NAMALWA (cell line): ENCODE measurements around the gene PNMA6F.
A peak's percentile ranks its signal among the peaks of the same experiment; 100 is the strongest.
"Not testable (repeated sequence)": the region's sequence is repeated elsewhere in the genome, so short reads cannot be mapped to it uniquely, and the experiment has no call there.

Source experiments
- DNase-seq: peaks from one replicate; pipeline ENCODE4 v3.0.0-alpha.2; 2015; ENCODE audit warnings: low spot score

The PNMA6F gene

DNA sequence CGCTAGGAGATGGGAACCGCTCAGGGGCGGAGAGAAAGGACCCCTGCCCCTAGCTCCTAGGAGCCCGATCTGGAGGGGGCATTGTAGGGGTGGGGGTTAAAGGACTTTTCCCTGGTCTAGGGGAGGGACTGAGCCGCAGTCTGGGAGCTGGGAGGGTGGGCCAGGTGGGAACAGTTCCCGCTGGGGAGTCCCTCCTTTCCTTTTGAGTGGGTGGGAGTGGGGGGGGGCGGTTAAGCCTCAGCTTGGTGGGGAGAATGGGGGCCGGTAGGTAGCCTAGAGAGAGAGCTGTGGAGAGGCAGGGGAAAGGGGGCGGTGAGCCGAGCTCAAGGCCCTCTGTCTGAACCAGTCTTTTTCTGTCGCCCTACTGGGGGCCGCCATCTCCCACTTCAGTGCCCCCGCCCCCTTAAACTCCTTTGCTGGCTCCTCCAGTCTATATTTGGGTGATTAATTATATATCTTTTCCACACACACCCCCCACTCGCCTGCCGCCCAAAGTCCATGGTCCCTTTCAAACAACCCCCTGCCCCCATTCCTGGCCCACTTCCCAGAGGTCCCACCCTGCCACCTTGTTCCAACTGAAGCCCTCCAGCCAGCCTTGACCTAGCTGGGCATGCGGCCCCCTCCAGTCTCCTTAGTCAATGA is 13.2 kb upstream of the PNMA6F start:
- no peak for DNase-seq

DNA sequence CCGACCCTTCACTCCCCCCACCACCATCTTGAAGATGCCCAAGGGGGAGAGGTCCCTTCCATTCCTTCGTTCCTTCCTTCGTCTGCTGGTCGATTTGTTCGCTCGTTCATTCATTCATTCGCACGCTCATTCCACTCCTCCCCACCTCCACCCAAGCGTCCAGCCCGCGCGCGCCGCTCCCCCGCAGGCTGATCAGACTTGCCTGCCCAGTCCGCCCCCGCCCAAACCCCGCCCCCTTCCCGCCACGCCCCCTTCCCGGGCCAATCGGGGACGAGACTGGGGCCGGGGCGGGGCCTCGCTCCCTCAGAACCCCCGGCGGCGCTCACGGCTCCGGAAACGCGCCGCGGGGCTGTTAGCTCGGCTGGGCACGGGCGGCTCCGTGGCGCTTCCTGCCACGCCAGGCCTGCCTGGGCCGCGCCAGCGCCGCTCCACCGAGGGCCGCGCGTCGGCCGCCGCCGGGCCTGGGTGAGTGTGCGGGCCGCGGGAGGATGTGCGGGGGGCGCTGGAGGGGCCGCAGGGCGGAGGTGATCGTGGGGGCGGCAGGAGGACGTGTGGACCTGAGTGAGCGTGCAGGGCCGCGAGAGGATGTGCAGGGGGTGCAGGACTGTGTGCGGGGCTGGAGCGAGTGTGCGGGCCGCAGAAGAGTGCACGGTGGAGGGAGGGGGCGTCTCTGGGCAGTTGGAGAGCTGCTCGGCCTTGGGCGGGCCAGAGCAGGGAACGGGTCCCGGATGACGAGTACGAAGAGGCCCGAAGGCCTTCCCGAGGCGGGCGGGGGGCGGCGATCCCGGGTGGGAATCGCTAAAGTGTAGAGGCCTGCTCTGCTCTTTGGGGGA is 12.5 kb upstream of the PNMA6F start, which contains the start of gene ZNF275:
TSS of gene ZNF275 (plus strand) at position 333 of the 833 bp plus-strand sequence. CDS start 2,527 bp downstream, outside the sequence.
- DNase-seq = peak; percentile 80

DNA sequence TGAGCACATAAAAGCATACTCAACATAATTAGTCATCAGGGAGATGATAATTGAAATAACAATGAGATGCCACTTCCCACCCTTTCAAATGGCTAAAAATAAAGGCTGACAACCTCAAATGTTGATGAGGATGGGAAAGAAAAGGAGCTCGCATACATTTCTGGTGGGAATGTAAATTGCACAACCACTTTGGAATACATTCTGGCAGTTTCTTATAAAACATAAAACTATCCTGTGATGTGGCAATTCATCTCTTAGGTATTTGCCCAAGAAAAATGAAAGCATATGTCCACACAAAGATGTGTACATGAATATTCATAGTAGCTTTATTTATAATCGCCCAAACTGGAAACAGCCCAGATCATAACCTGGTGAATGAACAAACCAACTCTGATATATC is 11.7 kb upstream of the PNMA6F start:
- DNase-seq = no peak

DNA sequence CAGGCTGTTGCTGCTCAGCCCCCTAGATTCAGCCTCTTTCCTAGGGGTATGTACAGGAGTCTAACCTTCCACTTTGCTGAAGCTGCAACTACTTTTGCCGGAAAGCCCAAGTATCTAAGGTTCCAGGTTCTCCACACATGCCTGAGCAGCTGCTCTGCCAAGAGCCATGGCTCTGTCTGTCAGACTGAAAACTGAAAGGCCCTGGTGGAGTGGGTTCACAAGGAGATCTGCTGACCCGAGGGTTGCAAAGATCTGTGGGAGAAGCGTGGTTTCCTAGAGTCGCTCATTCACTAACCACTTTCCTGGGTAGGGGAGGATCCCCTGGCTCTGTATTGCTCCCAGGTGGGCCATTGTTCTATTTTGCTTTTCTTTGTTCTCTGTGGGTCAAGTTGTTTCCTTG is 6.0 kb upstream of the PNMA6F start:
- no peak for DNase-seq

DNA sequence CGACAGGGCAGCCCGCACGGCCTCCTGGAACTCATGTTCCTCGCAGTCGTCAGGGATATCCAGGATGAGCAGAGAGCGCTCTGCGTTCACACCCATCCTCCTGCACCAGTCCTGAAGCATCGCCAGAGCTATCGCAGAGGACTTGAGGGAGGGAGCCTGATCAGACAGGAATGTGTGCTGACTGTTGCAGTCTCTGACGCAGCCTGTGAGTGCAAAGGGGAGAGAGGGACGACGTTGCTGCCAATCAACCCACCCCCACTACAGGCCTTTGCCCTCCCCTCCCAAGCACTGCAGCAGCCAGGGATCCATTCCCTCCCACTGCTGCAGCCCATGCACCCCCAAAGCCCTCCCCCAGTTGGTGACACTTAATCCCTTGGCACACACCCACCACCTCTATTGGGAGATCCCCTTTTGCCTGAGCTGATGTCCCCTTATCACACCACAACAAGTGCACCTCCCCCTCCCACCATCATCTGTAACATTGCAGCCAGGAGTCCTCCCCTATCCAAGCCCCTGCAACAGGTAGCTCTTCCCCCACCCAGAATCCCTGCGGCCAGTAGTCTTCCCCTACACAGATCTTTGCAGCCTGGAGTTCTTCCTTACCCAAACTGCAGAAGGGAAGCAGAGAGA is 897 bp downstream of the PNMA6F start:
- no peak for DNase-seq

DNA sequence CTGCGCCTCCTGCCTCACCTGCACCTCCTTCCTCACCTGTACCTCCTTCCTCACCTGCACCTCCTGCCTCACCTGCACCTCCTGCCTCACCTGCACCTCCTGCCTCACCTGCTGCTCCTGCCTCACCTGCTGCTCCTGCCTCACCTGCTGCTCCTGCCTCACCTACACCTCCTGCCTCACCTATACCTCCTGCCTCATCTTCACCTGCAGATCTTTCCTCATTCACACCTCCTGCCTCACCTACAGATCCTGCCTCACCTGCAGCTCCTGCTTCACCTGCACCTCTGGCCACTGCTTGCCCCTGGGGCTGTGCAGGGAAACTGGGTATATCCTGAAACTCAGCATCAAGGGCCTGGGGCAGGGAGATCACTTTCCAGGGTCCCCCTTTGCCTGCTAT is 1.5 kb downstream of the PNMA6F start:
- not testable (repeated sequence) for DNase-seq

DNA sequence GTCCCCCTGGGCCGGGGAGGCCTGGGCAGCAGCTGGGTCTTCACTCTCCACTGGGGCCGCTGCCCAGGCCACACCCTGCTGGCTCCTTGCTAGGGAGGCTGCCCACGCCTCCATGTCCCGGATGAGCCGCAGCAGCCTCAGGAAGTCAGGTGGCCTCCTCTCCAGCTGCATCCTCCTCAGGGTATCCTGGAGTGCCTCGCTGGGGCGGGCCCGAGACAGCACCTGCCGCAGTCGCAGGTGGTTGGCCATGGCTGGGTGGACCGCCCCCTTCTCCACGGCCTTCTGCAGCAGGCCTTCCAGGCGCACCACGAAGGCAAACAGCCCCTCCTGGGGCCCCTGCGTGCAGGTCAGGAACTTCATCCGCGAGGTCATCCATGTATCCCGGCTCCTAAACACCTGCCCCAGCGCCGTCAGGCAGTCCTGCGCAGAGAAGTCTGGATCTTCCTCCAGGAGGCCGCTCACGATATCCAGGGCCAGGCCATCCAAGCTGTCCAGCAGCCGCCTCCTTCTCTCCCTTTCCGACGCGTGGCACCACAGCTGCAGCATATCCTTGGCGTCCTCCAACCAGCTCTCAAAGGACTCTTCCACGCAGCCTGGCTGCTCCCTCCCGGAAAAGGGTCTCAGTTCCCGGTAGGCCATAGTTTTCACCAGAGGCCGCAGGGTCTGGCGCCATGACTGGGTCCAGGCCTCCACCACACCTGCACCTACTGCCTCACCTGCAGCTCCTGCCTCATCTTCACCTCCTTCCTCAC is 2.1 kb downstream of the PNMA6F start:
- DNase-seq = no peak

DNA sequence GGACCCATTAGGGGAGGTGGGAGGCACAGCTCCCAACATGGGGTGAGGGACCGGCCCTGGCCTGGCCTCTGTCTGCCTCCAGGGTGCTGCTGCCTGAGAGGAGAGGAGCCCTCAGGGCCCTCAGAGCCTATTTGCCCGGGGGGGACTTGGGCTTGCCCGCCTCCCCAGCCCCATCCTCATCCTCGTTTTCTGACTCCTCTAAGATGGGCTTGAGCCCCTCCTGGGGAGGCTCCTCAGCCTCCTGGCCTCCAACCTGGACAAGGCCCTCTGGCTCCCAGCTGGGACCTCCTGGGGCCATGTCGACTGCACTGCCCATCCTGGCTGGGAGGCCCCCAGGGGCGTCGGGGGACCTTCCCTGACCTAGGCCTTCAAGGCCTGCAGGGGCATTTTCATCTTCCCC is 2.8 kb downstream of the PNMA6F start:
- DNase-seq = no peak

DNA sequence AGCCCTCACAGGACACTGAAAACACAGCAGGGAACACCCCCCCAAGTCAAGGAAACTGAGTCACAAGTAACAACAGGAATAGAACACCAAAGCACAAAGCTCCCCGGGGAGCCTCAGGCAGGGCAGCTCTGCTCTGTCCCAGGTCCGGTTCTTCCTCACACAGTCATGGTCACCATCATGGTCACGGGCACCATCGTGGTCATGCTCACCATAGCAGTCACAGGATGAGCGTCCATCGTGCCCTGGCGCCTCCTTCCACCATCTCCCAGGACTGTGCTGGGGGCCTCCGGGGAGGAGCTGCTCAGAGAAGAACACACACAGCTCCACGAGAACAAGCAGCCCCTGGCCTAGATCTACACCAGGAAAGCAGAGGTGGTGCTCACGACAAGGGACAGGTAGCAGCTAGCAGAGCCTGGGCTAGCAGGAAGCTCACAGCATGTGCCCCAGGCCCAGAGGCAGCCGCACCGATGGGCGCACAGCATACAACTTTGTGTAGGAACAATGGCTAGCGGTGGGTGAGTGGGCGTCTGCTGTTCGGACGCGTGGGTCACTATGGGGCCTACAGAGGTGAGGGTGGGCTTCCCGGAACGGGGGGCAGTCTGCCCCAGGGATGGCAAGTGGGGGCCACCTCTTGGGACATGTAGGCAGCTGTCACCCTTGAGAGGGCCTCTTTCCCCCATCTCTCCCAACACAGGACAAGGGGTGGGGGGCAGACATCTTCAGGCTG is 3.4 kb downstream of the PNMA6F start:
- DNase-seq = no peak

DNA sequence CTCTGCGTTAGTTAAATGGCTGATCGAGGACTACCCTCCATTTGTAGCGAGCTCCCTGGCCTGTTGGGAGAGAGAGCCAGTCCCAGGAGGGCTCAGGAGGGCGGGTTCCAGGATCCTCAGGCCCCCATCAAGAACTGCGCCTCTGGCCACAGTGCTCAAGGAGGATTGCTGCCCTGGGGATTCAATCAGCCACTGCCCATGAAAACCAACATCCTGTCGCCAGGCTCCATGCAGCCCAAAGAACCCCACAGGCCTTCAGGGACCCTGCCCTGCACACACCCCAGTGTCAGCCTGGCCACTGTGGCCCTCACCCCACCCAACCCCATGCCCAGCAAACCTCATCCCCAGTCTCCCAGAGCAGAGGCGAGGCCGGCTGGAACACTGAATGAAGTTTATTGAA is 4.3 kb downstream of the PNMA6F start:
- DNase-seq = no peak

DNA sequence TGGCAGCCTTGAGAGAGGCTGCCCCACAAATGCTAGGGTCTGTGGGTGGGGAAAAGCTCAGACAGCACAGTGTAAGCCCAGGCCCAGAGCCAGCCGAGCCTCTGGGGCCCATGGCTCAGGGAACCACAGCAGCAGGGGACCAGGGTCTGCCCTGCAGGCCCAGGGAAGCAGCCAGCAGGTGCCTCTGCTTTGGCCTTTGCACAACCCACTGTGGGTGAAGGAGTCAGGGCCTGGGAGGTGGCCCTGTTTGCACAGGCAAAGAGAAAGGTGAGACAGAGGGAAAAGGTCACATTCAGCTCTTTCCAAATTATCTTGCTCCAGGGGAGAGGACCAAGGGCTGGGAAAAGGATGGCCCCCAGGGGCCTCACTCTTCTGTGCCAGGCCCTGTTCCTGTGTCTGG is 8.7 kb downstream of the PNMA6F start:
- DNase-seq = no peak

DNA sequence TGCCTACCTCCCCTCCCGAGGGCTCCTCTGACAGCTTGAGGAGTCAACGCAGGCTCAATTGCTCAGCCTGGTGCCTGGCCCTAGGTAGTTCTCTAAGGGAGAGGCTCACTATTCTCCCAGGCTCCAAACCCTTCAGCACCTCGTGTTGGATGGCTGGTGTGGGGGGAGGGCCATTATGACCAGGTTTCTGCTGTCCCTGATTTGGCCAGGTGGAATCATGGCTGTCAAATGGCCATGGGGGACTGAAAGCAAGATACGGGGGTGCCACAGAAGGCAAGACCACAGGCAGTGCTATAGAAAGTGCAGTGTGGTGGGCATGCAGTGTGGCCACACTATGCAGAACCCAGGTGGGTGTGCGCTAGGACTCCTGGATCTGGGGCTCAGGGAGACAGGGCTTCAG is 9.5 kb downstream of the PNMA6F start:
- DNase-seq = no peak

DNA sequence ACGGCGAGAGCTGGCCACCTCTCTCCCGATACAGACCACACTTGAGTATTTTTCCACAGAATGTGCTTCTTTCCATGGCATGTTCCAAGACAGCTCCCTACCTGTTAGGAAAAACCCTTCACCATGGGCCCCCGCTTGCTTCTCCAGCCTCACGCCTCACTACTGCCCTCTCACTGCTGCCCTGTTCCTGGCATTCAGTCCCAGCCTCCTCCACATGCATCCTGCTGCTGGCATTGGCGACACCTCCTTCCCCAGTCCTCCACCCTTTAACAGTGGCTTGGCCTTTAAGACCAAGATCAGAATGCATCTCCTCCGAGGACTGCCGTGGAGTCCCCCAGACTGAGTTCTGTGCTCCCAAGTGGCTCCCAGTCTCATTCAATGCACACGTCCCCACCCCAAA is 10.7 kb downstream of the PNMA6F start:
- DNase-seq = no peak

DNA sequence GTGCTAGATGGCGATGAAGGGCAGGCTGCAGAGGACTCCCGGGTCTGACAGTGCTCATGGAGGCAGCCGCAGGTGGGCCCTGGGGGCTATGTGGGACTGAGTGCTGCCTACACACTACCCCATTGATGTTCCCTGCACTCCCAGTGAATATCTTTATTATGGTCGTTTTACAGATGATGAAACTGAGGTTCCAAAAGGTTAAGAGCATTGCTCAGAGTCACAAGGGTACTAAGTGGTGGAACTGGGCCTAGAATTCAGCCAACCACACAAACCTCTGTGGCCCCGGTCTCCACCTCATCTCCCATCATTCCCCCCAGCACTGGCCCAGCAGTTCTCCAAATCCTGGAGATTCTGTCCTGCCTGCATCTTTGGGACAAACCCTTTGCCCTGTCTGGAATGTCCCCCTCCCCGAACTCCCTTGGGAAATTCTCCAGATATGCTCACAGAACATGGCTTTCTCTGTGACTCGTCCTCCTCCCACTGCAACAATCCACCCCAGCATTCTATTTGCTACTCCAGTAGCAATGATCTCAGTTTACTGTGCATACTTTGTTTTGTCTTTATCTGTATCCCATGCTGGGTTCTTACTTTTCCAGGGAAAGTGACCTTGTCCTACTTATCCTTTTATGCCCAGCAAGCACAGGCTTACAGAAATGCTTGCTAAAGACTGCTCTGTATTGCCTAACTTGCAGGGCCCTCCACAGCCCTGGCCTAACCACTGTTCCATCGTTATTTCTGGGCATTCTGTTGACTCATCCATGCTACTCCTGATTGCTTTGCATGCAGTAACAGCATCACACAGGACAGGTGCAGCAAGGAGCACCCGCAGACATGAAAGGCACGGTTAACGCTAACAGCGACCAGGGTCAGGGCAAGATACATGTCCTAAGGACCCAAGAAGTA is 14.0 kb downstream of the PNMA6F start:
- DNase-seq = no peak

DNA sequence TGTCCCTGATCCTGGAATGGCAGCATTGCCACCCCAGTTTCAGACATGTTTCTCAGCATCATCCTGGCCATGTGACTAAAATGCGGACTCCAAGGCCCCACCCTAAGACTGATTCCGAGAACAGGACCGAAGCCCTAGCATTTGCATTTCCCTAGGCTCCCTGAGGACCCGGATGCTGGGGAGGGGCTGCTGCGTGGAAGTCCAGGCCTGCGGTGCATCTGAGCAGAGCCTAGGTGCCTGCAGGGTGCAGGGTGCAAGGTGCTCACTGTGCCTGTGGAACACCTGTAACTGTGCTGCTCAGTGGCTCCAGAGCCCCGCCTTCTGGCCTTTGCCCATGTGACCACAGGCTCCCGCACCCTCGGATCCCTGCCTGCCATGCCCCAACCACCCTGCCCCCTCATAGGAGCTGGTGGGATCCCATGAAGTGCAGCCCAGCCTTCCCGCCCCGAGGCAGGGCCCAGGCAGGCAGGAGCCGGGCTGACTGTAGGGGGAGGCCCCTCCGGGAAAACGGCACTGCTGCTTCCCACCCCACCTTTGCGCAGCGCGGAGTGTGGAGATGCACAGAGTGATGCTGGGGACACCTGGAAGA is 14.9 kb downstream of the PNMA6F start:
- no peak for DNase-seq

DNA sequence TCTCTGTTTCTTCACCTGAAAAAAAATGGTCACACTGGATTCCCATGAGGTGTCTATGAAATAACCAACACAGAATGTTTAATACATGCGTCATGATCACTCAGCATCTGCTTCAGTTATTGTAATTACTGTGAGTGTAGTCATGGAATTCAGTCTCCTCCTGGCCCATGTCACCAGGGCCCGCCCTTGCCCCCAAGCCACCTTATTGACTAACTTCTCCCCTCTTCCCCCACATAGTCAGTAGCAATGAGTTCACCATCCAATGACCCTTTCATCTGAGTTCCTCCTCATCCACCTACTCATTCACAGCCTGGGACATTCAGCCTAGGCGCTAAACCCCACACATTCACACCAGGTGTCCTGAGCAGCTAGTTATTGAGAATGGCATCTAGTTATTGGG is 15.6 kb downstream of the PNMA6F start:
- no peak for DNase-seq

DNA sequence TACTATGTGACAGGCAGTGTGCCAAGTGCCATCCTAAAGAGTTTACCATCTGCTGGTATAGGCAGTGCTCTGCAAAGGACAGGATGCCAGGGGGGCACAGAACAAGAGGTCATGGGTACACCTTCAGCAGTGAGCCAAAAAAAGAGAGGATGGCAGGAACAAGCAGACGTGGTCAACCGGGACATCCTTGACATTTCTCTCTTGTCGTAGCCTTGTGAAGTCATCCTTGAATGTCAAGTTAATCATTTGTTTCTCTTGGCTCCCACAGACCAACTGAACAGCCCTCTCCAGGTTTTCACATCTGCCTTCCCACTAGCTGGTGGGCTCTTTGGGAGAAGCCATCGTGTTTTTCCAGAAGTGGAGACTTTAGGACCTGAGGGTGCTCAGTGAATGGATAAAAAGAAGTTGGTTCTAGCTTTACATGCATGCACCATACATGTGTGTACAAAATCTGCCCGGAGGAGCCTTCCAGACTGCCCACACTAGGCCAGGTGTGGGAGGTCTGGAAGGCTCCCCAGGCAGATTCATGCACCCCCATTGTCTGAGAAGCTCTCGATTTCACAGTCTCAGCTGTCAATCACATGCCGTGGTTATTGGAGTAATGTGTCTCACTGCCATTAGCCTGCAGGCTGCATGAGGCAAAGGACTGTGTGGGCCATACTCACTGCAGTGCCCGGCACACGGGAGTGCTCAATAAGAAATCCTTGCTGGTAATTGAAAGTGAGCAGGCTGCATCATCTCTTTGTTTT is 16.4 kb downstream of the PNMA6F start:
- no peak for DNase-seq

DNA sequence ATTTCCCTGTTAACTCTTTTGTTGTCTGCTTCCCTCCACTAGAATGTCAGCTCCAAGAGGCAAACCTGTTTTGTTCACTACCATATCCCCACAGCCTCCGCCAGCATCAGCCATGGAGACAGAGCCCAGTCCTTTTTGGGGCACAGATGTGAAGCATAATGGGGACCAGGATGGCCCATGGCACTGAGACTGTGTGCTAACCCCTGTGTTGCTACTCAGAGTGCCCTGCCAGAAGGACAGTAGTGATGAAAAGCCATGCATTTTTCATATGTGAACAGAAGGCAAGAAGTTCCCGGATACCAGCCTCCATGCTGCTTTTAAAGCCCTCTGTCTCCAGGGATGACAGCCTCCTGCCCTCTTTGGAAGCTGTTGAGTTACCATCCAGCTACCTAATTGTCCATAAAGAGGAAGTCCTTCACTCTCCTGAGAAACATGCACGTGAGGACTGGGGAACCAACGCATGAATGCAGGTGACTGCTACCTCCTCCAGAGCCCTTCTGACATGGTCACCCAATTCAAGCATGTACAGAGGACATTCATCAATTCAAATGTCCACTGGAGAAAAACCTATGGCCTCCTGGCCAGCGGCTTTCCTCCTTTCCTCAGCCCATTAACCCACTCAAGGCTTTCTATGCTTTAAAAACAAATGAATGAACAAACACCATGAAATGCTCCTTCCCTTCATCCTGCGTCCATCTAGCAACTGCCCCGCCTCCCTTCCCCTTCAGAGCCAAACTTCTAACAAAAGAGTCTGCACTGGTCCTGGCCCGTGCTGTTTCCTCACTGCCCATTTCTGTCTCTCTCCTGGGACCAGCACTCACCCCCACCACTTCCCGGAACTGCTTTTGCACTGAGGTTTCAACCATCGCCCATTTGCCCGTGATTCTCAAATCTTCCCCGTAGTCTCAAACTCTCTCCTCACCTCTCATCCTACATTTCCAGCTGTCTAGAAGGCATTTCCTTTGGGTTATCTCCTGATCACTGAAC is 18.0 kb downstream of the PNMA6F start:
- no peak for DNase-seq
